Kidney (tissue), 14 donors: ENCODE results near the gene TCTA. TPM values are rescaled to one million over a fixed set of nuclear protein-coding genes. Genes with fewer than 3 reads are reported as not detected.

Experiments used
- DNase-seq, 5 donors: peaks; one replicate each; pipeline ENCODE4 v3.0.0-alpha.2; 2013 to 2020
- FAIRE-seq: peaks from 2 replicates; lab custom pipeline; 2012; peaks lifted over from hg19 to GRCh38; lab: Jason Lieb, UNC
- H3K27ac ChIP-seq, 2 donors: one replicate each; pipeline ENCODE4 v1.7.0; 2013; ENCODE audit warnings: low read depth in 2 of 2, low read length in 2 of 2, inconsistent platforms in 1 of 2
- H3K27me3 ChIP-seq: one replicate; pipeline ENCODE4 v1.7.1; 2013; ENCODE audit warnings: low read length, inconsistent platforms; ENCODE audit not compliant: control insufficient read depth, insufficient read depth
- H3K36me3 ChIP-seq, 3 donors: one replicate each; pipeline versions ENCODE4 v1.7.0 to v1.7.1; 2013; ENCODE audit warnings: low read length in 3 of 3, control low read depth in 1 of 3, inconsistent platforms in 1 of 3; ENCODE audit not compliant: insufficient read depth in 3 of 3, control insufficient read depth in 2 of 3
- H3K4me1 ChIP-seq, 3 donors: one replicate each; pipeline versions ENCODE4 v1.7.0 to v1.7.1; 2013; ENCODE audit warnings: low read length in 3 of 3, inconsistent platforms in 1 of 3, low read depth in 1 of 3; ENCODE audit not compliant: control insufficient read depth in 2 of 3, insufficient read depth in 2 of 3
- H3K4me3 ChIP-seq, 3 donors: one replicate each; pipeline versions ENCODE4 v1.7.0 to v1.8.1; 2013; ENCODE audit warnings: low read length in 3 of 3, control low read depth in 1 of 3, inconsistent platforms in 1 of 3
- H3K9ac ChIP-seq, 3 donors: one replicate each; pipeline versions ENCODE4 v1.7.0 to v1.7.1; 2013; ENCODE audit warnings: low read length in 3 of 3, control low read depth in 1 of 3, inconsistent platforms in 1 of 3
- H3K9me3 ChIP-seq, 3 donors: one replicate each; pipeline versions ENCODE4 v1.7.0 to v1.7.1; 2013; ENCODE audit warnings: low read length in 3 of 3, control low read depth in 1 of 3, inconsistent platforms in 1 of 3; ENCODE audit not compliant: control insufficient read depth in 2 of 3, insufficient read depth in 1 of 3
- intact Hi-C: fragments of 100-400 bp; cut with DNase I; formaldehyde crosslinking; loops from one replicate; pipeline ENCODE4 v1.11.1; 2022
- polyA plus RNA-seq: library from polyadenylated mRNA; stranded (reverse); fragments of 350-450 nt; fragmentation: Illumina TruSeq; extraction: RNeasy Lipid Tissue Mini Kit (QIAGEN cat#74804); gene quantifications from one replicate; pipeline ENCODE4 v1.2.3, GENCODE V29; 2014; ENCODE audit warnings: low read depth, low replicate concordance; ENCODE audit not compliant: insufficient read depth
- total RNA-seq: library from RNA; stranded (reverse); fragmentation: NEBNext Ultra II Directional; extraction: Animal tissue kit (Norgen Biotek cat#: 25700); gene quantifications from one replicate; pipeline ENCODE4 v1.2.1, GENCODE V29; 2021
- TF ChIP-seq, protein P1 (sequence below): IDR thresholded peaks from 3 replicates; pipeline ENCODE4 v1.5.1; 2012; ENCODE audit warnings: mild to moderate bottlenecking, moderate library complexity, borderline replicate concordance; ENCODE audit not compliant: insufficient read depth; ENCODE audit errors: extremely low read depth
- donor health status: control.
- donor health status: control.
- donor health status: control.
- donor health status: control.
- donor health status: control.
- donor health status: DM: yes; HTN: yes; CAD: no.
- donor health status: Normal renal cell carcinoma (clear cell type).

The TCTA gene
- total and polyA plus RNA-seq, 2 donors from 2014 or later = 76.7 to 83.2 TPM

DNA sequence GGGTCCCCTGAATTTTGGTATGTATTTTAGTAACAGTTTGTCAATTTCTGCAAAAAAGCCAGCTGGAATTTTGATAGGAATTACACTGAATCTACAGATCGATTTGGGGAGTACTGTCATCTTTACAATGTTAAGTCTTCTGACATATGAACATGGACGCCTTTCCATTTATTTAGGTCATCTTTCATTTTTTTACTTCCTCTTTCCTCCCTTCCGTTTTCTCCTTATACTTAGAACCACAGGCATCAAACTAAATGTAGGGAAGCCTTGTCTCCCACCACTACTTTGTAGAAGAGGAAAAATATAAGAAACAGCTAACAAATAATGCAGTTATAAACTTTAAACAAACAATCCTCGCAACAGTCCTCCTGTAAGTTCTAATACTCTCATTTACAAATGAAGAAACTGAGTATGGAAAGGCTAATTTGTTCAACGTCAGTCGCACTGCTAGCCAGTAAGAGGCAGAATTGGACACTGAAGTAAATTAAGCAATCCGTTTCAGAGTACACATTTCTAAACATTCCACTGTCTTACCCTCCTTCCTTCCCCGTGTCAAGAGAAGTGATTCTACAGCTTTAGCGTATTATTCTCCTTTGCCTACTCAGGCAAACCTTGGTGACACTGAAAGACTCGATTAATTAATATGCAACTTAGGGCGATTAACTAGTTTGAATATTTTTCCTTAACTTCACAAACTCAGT is 26.0 kb upstream of the TCTA start:
- no peak for FAIRE-seq
- Histone ChIP-seq H3K27me3 (no peaks in the 10 kb centered on the region), H3K4me1 (peaks cover 0 to 4% (median 2%) of the 10 kb centered on the region in 3 donors), H3K27ac (no peak overlapping the region), H3K4me3 (no peak overlapping the region), H3K36me3 (no peaks in the 10 kb centered on the region), H3K9ac (no peak overlapping the region), H3K9me3 (no peaks in the 10 kb centered on the region)
- intact Hi-C loops = no loop called here
- TF ChIP-seq, protein P1, sequence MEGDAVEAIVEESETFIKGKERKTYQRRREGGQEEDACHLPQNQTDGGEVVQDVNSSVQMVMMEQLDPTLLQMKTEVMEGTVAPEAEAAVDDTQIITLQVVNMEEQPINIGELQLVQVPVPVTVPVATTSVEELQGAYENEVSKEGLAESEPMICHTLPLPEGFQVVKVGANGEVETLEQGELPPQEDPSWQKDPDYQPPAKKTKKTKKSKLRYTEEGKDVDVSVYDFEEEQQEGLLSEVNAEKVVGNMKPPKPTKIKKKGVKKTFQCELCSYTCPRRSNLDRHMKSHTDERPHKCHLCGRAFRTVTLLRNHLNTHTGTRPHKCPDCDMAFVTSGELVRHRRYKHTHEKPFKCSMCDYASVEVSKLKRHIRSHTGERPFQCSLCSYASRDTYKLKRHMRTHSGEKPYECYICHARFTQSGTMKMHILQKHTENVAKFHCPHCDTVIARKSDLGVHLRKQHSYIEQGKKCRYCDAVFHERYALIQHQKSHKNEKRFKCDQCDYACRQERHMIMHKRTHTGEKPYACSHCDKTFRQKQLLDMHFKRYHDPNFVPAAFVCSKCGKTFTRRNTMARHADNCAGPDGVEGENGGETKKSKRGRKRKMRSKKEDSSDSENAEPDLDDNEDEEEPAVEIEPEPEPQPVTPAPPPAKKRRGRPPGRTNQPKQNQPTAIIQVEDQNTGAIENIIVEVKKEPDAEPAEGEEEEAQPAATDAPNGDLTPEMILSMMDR = no peak
- no peak for DNase-seq

DNA sequence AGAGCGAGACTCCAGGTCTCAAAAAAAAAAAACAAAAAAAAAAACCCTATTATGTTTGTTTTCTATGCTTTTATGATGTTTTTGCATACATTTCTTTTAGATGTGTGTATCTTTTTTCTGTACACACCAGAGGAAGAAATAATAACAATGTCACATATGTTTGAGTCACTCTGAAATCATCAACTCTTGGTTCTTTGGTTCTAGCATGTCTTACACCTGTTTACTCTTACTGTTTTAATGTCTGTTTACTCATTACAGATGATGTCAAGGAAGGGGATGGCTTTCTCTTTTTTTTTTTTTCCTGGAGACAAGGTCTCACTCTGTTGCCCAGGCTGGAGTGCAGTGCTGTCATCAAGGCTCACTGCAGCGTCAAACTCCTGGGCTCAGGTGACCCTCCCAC is 24.5 kb upstream of the TCTA start:
- intact Hi-C loops = no loop called here
- Histone ChIP-seq H3K4me3 (no peak overlapping the region), H3K36me3 (no peaks in the 10 kb centered on the region), H3K9me3 (no peaks in the 10 kb centered on the region), H3K27ac (no peak overlapping the region), H3K4me1 (peaks cover 0 to 4% (median 2%) of the 10 kb centered on the region in 3 donors), H3K9ac (no peak overlapping the region), H3K27me3 (no peaks in the 10 kb centered on the region)
- TF ChIP-seq, protein P1 = no peak
- FAIRE-seq (no peak), DNase-seq (no peak)

DNA sequence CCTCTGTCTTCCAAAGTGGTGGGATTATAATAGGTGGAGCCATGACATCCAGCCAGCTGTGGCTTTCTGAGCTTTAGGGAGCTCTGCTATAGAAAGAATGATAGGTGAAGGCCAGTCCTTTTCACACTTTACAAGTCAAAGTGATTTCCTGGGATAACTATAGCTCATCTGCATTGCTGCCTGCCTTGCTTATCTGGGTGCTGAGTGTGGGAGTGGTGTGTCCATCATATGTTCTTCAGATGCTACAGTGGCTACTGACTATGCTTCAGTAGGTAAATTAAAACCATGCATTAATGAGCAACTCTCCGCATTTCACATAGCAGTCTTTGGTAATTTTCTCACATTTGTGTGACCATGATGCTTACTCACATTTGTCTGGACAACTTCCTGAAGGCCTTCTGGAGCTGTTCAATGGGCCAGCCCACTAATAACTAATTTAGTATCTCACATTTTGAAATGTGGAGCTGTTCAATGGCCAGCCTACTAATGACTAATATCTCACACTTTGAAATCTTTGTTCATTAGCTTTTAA is 23.9 kb upstream of the TCTA start:
- Histone ChIP-seq H3K9me3 (no peaks in the 10 kb centered on the region), H3K4me1 (peaks cover 0 to 4% (median 2%) of the 10 kb centered on the region in 3 donors), H3K9ac (no peak overlapping the region), H3K36me3 (no peaks in the 10 kb centered on the region), H3K27me3 (no peaks in the 10 kb centered on the region), H3K27ac (no peak overlapping the region), H3K4me3 (no peak overlapping the region)
- TF ChIP-seq, protein P1 = no peak
- DNase-seq (no peak), FAIRE-seq (no peak)
- intact Hi-C loops = no loop called here
